B cell (primary cell): ENCODE measurements around the gene TEX19. TPM values are rescaled to one million over a fixed set of nuclear protein-coding genes. Genes with fewer than 3 reads are reported as not detected.

ENCODE experiments used
- ATAC-seq: fragments of 200-7000 bp; cut with Tn5 transposase; one replicate; pipeline ENCODE4 v1.10.0; 2021; ENCODE audit warnings: low read depth, mild to moderate bottlenecking, moderate number of reproducible peaks, moderate library complexity
- CTCF ChIA-PET: fragments of 350-600 bp; sonication (Branson Sonifier 250); formaldehyde crosslinking; loops from one replicate; lab custom pipeline; 2021; ENCODE audit warnings: antibody characterized with exemption, inconsistent platforms; lab: Charles Lee
- POLR2A ChIA-PET: fragments of 350-600 bp; sonication (Branson Sonifier 250); formaldehyde crosslinking; loops from one replicate; lab custom pipeline; 2021; ENCODE audit warnings: antibody characterized with exemption; lab: Charles Lee
- DNase-seq: peaks from one replicate; pipeline ENCODE4 v3.0.0; 2013
- H2AFZ ChIP-seq: 2 replicates; pipeline ENCODE4 v1.6.1; 2012; ENCODE audit warnings: mild to moderate bottlenecking, low read depth, low read length; ENCODE audit not compliant: insufficient read depth, poor library complexity, severe bottlenecking
- H3K27ac ChIP-seq, 2 donors: 1 replicate in 1 of 2; 2 replicates in 1 of 2; pipeline ENCODE4 v1.5.1; 2012 to 2013; ENCODE audit warnings: low read length in 2 of 2, mild to moderate bottlenecking in 2 of 2, moderate library complexity in 1 of 2
- H3K27me3 ChIP-seq, 4 experiments: fragments of 200-600 bp in 1 of 4; sonication (generic) in 1 of 4; replicated peaks in 1 of 4; 1 replicate in 2 of 4; 2 replicates in 2 of 4; pipeline versions ENCODE4 v1.6.1 to v1.7.0; 2013 to 2016; ENCODE audit warnings: low read length in 3 of 4, mild to moderate bottlenecking in 2 of 4, mixed read lengths in 1 of 4, moderate library complexity in 1 of 4; ENCODE audit not compliant: insufficient read depth in 4 of 4, control insufficient read depth in 3 of 4; ENCODE audit errors: control extremely low read depth in 1 of 4
- H3K36me3 ChIP-seq, 2 experiments: replicated peaks in 1 of 2; 1 replicate in 1 of 2; 2 replicates in 1 of 2; pipeline versions ENCODE4 v1.6.1 to v1.7.1; 2013; ENCODE audit warnings: low read length in 1 of 2; ENCODE audit not compliant: insufficient read depth in 2 of 2, control insufficient read depth in 1 of 2; ENCODE audit errors: control extremely low read depth in 1 of 2, extremely low read depth in 1 of 2
- H3K4me1 ChIP-seq, 2 donors: fragments of 200-600 bp in 1 of 2; sonication (generic) in 1 of 2; 1 replicate in 1 of 2; 2 replicates in 1 of 2; pipeline versions ENCODE4 v1.5.1 to v1.6.1; 2013 to 2017; ENCODE audit warnings: low read length in 2 of 2; ENCODE audit not compliant: control insufficient read depth in 2 of 2, insufficient read depth in 2 of 2
- H3K4me2 ChIP-seq: replicated peaks from 2 replicates; pipeline ENCODE3; 2012; ENCODE audit warnings: mild to moderate bottlenecking, low read depth, low read length; ENCODE audit not compliant: poor library complexity, severe bottlenecking
- H3K4me3 ChIP-seq, 5 experiments: fragments of 200-600 bp in 1 of 5; sonication (generic) in 1 of 5; 1 replicate in 3 of 5; 2 replicates in 2 of 5; pipeline versions ENCODE4 v1.5.1 to v1.7.0; 2011 to 2016; ENCODE audit warnings: low read length in 4 of 5, mild to moderate bottlenecking in 4 of 5, low read depth in 2 of 5, control low read depth in 1 of 5, moderate library complexity in 1 of 5; ENCODE audit not compliant: insufficient read depth in 1 of 5; ENCODE audit errors: control extremely low read depth in 1 of 5, extremely low read depth in 1 of 5
- H3K79me2 ChIP-seq: fragments of 200-600 bp; sonication (generic); one replicate; pipeline ENCODE4 v1.6.0; 2016; ENCODE audit warnings: low read length; ENCODE audit not compliant: control insufficient read depth, insufficient read depth
- H3K9ac ChIP-seq: fragments of 200-600 bp; sonication (generic); 2 replicates; pipeline ENCODE4 v1.6.1; 2017; ENCODE audit warnings: mild to moderate bottlenecking, low read length, moderate library complexity
- H3K9me3 ChIP-seq, 3 donors: one replicate each; pipeline versions ENCODE4 v1.6.1 to v1.7.1; 2013; ENCODE audit warnings: low read length in 2 of 3; ENCODE audit not compliant: control insufficient read depth in 2 of 3, insufficient read depth in 1 of 3; ENCODE audit errors: control extremely low read depth in 1 of 3
- H4K20me1 ChIP-seq: 2 replicates; pipeline ENCODE4 v1.6.0; 2012; ENCODE audit warnings: mild to moderate bottlenecking, low read length; ENCODE audit not compliant: insufficient read depth, control insufficient read depth, poor library complexity, severe bottlenecking
- H3K27ac Mint-ChIP-seq: one replicate; pipeline ENCODE4 v1.8.0; 2021; ENCODE audit warnings: mixed read lengths
- H3K27me3 Mint-ChIP-seq: one replicate; pipeline ENCODE4 v1.8.0; 2021; ENCODE audit warnings: mixed read lengths
- H3K4me1 Mint-ChIP-seq: one replicate; pipeline ENCODE4 v1.8.0; 2021; ENCODE audit warnings: mixed read lengths
- H3K4me3 Mint-ChIP-seq: one replicate; pipeline ENCODE4 v1.8.0; 2021; ENCODE audit warnings: mixed read lengths
- H3K9me3 Mint-ChIP-seq: one replicate; pipeline ENCODE4 v1.8.0; 2022; ENCODE audit warnings: mixed read lengths; ENCODE audit not compliant: insufficient read depth
- CTCF ChIP-seq: fragments of 200-600 bp; IDR thresholded peaks from one replicate; pipeline ENCODE4 v1.8.0; 2022; ENCODE audit warnings: antibody characterized with exemption, mild to moderate bottlenecking
- EZH2 ChIP-seq: IDR thresholded peaks from 2 replicates; pipeline ENCODE4 v1.6.1; 2012; ENCODE audit warnings: borderline replicate concordance, low read depth, mild to moderate bottlenecking, moderate library complexity, low read length; ENCODE audit not compliant: insufficient read depth, poor library complexity, severe bottlenecking
- WGBS: methylation state at CpG from one replicate; pipeline ENCODE4 v1.1.5; 2013; ENCODE audit warnings: missing lambda C conversion rate; ENCODE audit not compliant: insufficient coverage; 5-methylcytosine and 5-hydroxymethylcytosine counted together
- intact Hi-C: fragments of 100-400 bp; cut with micrococcal nuclease; formaldehyde crosslinking; loops from one replicate; pipeline ENCODE4 v1.10.0; 2022
- polyA plus RNA-seq: library from polyadenylated mRNA; depleted of rRNA; stranded (reverse); fragments of >200 nt; gene quantifications from 2 replicates; pipeline ENCODE4 v1.2.3, GENCODE V29; 2012
- total RNA-seq, 2 donors: library from RNA; stranded (reverse); fragments of 120-200 nt in 1 of 2; gene quantifications; 1 replicate in 1 of 2; 2 replicates in 1 of 2; pipeline versions ENCODE4 v1.2.3 to v1.2.4, GENCODE V29; 2013 to 2022

Gene TEX19
- total and polyA plus RNA-seq, 2 donors (not counting 1 experiment from before 2014, with no cell fraction given), result not detected

GRCh38 chr17:82324566-82325285 is 34.3 kb upstream of the TEX19 start:
- Histone ChIP-seq H4K20me1 (no peaks in the 10 kb centered on the region), H3K27ac (no peak overlapping the region), H3K9ac (no peak overlapping the region), H3K4me1 (peaks cover 8 to 9% of the 10 kb centered on the region in 2 donors), H2AFZ (no peak overlapping the region), H3K36me3 (no peaks in the 10 kb centered on the region), H3K9me3 (peaks cover 0 to 5% (median 0%) of the 10 kb centered on the region in 3 donors), H3K27me3 (peaks cover 0 to 39% (median 8%) of the 10 kb centered on the region in 4 experiments), H3K79me2 (no peaks in the 10 kb centered on the region), H3K4me2 (no peak overlapping the region), H3K4me3 (no peak overlapping the region)
- no peaks in the 10 kb centered on the region for H3K9me3 Mint-ChIP-seq
- TF ChIP-seq EZH2 (no peak), CTCF (no peak)
- no peak overlapping the region for H3K4me3 Mint-ChIP-seq
- DNase-seq (no peak), ATAC-seq (no peak)
- intact Hi-C loops, result no loop called here
- peaks cover 6% of the 10 kb centered on the region for H3K27me3 Mint-ChIP-seq
- no peak overlapping the region for H3K27ac Mint-ChIP-seq
- H3K4me1 Mint-ChIP-seq, result peaks cover 3% of the 10 kb centered on the region
- ChIA-PET CTCF (interaction anchor here (1.4 to 6.7 kb wide), 2 partner anchors 21 to 88 kb away, joined by 4 to 53 read pairs; no protein-coding TSS in a partner anchor), POLR2A (no interaction called here)
- 73% methylated on average over 14 of the region's 25 CpGs for WGBS
